ENCODE results near the gene HK1. TPM values are rescaled to one million over a fixed set of nuclear protein-coding genes. Genes with fewer than 3 reads are reported as not detected.

Gene HK1
- total RNA-seq, 2 experiments from 2014 or later, result 13.1 to 31.5 TPM

- no peak for TF ChIP-seq EZH2phosphoT487 (IDR thresholded peaks at IDR 0.05; ENCODE audit: borderline replicate concordance, low read depth, low read length)
- Histone ChIP-seq H3K79me2 (ENCODE audit: insufficient read depth, low read depth, low read length) (no peaks in the 10 kb centered on the region), H3K9me3 (ENCODE audit: low read length) (no peaks in the 10 kb centered on the region), H3K36me3 (ENCODE audit: insufficient read depth, low read length) (no peaks in the 10 kb centered on the region), H3K27ac (ENCODE audit: low read depth, low read length, poor library complexity, severe bottlenecking) (no peak overlapping the region), H3K4me1 (ENCODE audit: insufficient read depth, low read length, poor library complexity, severe bottlenecking) (no peaks in the 10 kb centered on the region), H4K20me1 (ENCODE audit: insufficient read depth, low read length) (no peaks in the 10 kb centered on the region), H2AFZ (ENCODE audit: low read length) (no peak overlapping the region), H3K4me2 (ENCODE audit: low read length) (no peak overlapping the region), H3K9me2 (ENCODE audit: insufficient read depth, low read length) (no peaks in the 10 kb centered on the region), H3K4me3 (ENCODE audit: low read depth, low read length, poor library complexity, severe bottlenecking) (no peak overlapping the region)
- CTCF ChIA-PET (ENCODE audit: unreplicated experiment), result no interaction called here
- DNase-seq (ENCODE audit: low spot score), result no peak
- POLR2A ChIA-PET, result no interaction called here
- intact Hi-C loops (cut with micrococcal nuclease; ENCODE audit: unreplicated experiment), result no loop called here
- no TSS peak for BruUV-seq (replicated peaks)
Observed at GRCh38 chr10:69359148-69359547, 80.9 kb downstream of the HK1 start.

GRCh38 chr10:69359594-69359993 is 81.3 kb downstream of the HK1 start:
- CTCF ChIA-PET (ENCODE audit: unreplicated experiment), result no interaction called here
- Histone ChIP-seq H4K20me1 (ENCODE audit: insufficient read depth, low read length) (no peaks in the 10 kb centered on the region), H2AFZ (ENCODE audit: low read length) (no peak overlapping the region), H3K36me3 (ENCODE audit: insufficient read depth, low read length) (no peaks in the 10 kb centered on the region), H3K4me2 (ENCODE audit: low read length) (no peak overlapping the region), H3K4me1 (ENCODE audit: insufficient read depth, low read length, poor library complexity, severe bottlenecking) (no peaks in the 10 kb centered on the region), H3K4me3 (ENCODE audit: low read depth, low read length, poor library complexity, severe bottlenecking) (no peak overlapping the region), H3K79me2 (ENCODE audit: insufficient read depth, low read depth, low read length) (no peaks in the 10 kb centered on the region), H3K9me2 (ENCODE audit: insufficient read depth, low read length) (no peaks in the 10 kb centered on the region), H3K27ac (ENCODE audit: low read depth, low read length, poor library complexity, severe bottlenecking) (no peak overlapping the region), H3K9me3 (ENCODE audit: low read length) (no peaks in the 10 kb centered on the region)
- BruUV-seq (replicated peaks), result no TSS peak
- TF ChIP-seq CTCF (conservative IDR thresholded peaks at IDR 0.05; ENCODE audit: low read length) (no peak), EZH2phosphoT487 (IDR thresholded peaks at IDR 0.05; ENCODE audit: borderline replicate concordance, low read depth, low read length) (no peak)
- no peak for DNase-seq (ENCODE audit: low spot score)
- POLR2A ChIA-PET, result no interaction called here
- intact Hi-C loops (cut with micrococcal nuclease; ENCODE audit: unreplicated experiment), result no loop called here

GRCh38 chr10:69360485-69361302 is 82.4 kb downstream of the HK1 start:
- H3K4me1 ChIP-seq (ENCODE audit: insufficient read depth, low read length, poor library complexity, severe bottlenecking), result no peaks in the 10 kb centered on the region
- no peak overlapping the region for H3K27ac ChIP-seq (ENCODE audit: low read depth, low read length, poor library complexity, severe bottlenecking)

More at GRCh38 chr10:69360485-69361302, 82.4 kb downstream of the HK1 start:
- H3K79me2 ChIP-seq (ENCODE audit: insufficient read depth, low read depth, low read length), result no peaks in the 10 kb centered on the region
- intact Hi-C loops (cut with micrococcal nuclease; ENCODE audit: unreplicated experiment), result no loop called here
- CTCF ChIA-PET (ENCODE audit: unreplicated experiment), result no interaction called here
- DNase-seq (ENCODE audit: low spot score), result no peak
- no peak for TF ChIP-seq EZH2phosphoT487 (IDR thresholded peaks at IDR 0.05; ENCODE audit: borderline replicate concordance, low read depth, low read length)
- TF ChIP-seq CTCF (conservative IDR thresholded peaks at IDR 0.05; ENCODE audit: low read length), result no peak
- no peak overlapping the region for H3K4me2 ChIP-seq (ENCODE audit: low read length)
- POLR2A ChIA-PET, result interaction anchor here (0.6 kb wide), 1 partner anchor 94 kb away, joined by 3 read pairs; no protein-coding TSS in a partner anchor
- H3K36me3 ChIP-seq (ENCODE audit: insufficient read depth, low read length), result no peaks in the 10 kb centered on the region
- no peaks in the 10 kb centered on the region for H4K20me1 ChIP-seq (ENCODE audit: insufficient read depth, low read length)
- H3K9me2 ChIP-seq (ENCODE audit: insufficient read depth, low read length), result no peaks in the 10 kb centered on the region
- H3K9me3 ChIP-seq (ENCODE audit: low read length), result no peaks in the 10 kb centered on the region
- H2AFZ ChIP-seq (ENCODE audit: low read length), result no peak overlapping the region
- H3K4me3 ChIP-seq (ENCODE audit: low read depth, low read length, poor library complexity, severe bottlenecking), result no peak overlapping the region
- BruUV-seq (replicated peaks), result no TSS peak
